Fibroblast of skin of right quadriceps (primary cell): ENCODE results near the gene SORCS1.

ENCODE experiments used
- DNase-seq: peaks from one replicate; pipeline ENCODE4 v3.0.0-alpha.2; 2013

The SORCS1 gene

DNA sequence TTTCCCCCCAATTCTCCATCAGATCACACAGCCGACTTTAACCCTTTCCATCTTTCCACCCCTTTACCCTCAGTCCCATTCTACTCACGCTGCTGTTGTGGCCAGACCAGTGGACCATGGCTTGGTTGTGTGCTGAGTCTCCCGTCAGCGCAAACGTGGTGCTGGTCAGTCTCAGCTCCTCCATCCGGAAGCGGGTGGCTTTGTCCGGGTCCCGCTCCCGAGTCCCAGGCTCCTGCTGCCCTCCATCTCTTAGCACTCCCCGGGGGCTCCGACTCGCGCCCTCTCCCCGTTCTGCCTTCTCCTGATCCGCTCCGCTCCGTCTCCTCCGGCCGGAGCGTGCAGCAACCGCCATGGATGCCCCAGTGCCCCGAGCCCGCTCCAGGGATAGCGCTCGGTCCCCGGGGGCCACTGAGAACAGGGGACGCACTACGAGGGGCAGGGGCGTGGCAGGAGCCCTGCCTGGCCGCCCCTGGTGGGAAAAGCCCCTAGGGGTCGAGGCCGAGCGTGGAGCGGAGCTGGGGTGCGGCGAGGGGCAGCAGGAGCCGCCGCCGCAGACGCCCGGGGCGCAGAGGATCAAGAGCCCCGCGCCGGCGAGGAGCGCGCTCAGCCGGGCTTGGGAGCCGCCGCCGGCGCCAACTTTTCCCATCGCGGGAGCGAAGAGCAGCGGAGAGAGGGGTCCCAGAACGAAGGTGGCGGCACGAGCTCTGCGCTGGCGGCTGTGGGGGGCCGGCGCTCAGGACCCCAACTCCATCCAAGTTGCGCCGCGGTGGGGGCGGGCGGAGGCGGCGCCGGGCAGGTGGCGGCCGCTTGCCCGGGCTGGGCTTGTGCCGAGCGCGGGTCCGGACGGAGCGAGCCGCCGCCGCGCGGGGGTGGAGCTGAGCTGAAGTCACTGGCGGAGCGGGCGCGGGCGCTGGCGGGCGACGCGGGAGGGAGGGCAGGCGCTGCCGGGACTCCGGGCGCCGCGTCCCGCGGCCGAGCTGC, at the start of gene SORCS1:
Gene SORCS1 (minus strand): TSS at position 826 of the 981 bp plus-strand sequence.
- DNase-seq, result no peak

DNA sequence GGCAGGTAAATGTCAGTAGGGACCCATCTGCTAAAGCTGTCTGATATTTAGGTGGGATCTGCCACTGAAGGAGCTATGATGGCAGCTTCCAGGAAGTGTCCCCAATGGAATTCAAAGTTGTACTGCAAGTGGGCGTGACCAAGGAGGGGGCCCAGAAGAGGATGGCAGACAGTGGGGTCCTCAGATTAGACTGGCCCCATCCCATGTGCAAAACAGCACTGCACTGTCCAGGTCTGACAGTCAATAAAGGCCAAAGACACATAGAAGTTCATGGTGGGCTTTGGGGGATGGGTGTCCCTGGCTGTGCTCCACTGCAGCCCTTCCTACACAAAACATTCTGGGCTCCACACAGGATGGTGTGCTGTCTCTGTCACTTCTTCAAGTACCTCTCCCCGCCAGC, 49.8 kb upstream of the SORCS1 start:
- DNase-seq, result no peak

DNA sequence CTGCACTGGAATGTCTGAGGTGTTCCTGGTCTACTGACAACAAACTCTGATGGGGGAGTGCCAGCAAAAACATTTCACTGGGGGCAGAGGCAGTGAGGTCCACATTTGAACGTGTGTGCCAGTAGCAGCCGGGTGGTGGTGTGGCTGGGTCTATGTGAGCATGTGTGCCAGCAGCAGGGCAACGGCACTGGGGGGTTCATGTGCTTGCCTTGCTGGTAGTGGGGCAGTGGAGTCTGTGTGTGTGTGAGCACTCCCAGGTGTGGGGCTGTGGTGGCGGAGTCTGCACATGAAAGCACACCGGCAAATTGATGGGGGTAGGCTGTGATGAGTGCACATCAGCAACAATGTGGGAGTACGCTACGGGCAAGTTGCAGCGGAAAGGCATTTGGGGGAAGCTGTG, 49.4 kb upstream of the SORCS1 start:
- no peak for DNase-seq

DNA sequence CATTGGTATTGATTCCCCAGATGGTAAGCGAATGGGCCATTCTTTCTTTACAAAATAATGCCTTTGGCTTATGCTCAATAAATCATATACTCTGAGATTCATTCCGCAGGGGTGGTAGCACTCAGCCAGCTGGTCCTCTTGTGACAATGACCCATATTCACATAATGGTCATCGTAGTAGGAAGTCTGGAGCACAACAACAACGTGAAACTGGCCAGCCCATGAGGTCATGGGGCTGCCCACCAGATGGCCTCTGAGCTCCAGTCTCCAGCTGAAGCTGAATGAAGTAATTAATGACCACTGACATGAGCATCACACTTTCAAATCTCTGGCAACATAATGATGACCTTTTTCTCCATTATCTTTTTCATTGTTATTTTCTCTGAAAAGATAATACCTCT, 42.3 kb upstream of the SORCS1 start:
- no peak for DNase-seq

DNA sequence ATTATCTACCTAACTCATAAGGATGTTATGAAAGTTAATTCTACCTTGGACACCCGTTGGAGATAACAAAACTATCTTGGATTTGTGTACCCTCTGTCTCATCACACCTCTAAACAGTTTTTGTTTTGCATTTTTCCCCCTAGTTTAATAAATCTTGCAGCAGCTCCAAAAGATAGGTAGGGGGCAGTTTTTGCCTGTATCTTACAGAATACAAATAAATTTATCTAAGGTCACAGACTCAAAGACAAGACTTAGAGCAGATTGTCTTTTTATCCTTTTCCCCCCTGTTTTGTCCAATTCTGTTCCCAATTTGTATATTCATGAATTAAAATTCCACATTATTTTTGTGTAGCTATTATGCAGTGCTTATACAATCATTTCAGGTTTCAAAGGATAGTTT, 5.0 kb upstream of the SORCS1 start:
- DNase-seq, result no peak

DNA sequence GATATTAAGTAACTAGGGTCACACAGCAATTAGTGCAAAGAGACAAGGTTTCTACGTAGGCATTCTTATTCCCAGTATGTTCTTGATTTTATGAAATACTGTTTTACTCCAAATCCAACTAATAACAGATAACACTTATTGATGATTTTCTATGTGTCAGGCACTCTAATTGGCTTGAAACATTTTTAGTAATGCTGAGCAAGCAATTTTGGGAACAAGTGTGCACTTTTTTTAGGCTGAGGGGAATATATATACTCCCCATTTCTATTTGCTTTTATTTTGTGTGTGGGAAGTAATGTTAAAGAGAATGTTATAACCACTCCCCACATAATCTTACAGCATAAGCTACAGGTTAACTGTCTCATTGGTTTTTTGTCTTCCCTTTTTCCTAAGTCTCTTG, 4.2 kb upstream of the SORCS1 start:
- no peak for DNase-seq

DNA sequence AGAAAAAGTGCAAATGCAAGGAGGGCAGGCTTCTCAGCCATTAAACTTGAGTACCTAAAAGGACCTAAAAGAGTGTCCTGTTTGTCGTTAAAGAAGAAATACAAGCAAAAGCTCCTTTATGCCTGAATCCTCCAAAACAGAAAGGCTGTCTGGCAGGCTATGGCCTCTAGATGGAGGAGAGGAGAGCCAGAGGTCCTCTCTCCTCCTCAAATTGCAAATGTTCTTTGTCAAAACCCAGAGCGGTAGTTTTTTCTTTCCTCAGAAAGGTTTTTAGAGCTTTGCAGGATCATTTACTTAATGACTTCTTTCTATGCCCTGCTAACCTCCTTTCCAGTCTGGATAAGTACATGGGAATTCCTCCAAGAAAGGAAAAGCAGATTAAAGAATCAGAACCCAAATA, 1.9 kb upstream of the SORCS1 start:
- no peak for DNase-seq

DNA sequence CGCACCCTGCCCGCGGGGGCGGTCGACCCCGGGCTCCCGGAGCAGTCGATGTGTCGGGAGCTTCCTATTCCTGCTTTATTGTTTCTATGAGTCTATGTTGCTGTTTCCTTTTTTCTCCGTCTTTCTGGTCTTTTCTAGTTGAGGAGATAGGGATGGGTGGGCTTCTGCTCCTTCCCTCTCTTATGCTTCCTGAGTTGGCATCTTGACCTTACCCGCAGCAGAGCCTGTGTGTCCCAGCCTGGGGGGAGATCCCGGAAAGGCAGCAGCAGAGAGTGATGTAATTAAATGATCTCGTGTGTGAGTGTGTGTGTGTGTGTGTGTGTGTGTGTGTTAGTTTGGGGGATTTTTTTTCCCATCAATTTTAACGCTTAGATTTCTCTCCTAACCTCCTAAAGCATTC, 486 bp upstream of the SORCS1 start:
- no peak for DNase-seq

DNA sequence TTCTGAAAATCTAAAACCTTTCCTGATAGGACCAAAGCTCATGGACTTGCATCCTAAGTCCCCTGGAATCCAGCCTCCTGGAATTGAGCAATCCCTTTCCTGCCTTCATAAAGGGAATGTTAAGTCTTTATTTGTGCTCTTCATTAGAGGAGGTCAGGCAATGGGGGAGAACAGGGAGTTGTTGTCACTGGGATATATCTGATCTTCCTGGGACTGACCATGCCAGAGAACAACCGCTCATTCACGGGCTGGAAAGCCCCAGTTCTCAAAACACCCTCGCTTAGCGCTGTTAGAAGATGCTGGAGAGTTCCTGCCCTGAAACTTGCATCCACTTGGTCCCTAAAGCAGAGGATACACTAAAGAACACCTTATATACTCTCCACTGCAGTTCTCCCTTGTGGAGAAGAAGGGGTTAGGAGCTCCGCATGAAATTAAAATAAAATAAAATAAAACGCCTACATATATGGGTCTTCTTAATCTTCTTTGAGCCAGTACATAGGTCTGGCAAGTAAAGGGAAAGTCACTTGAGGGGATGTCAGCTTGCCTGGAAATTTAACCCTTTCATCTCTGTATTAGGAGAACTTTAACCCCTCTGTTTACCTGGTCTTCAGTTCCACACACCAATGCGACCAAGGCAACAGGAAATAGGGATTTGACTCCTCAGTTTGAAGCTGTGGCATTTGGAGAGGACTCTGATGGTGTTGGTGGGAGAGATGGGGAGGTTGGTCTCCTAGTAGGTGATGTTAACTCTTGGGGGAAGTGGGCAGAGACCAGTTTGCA, 1.2 kb downstream of the SORCS1 start:
- DNase-seq, result no peak

DNA sequence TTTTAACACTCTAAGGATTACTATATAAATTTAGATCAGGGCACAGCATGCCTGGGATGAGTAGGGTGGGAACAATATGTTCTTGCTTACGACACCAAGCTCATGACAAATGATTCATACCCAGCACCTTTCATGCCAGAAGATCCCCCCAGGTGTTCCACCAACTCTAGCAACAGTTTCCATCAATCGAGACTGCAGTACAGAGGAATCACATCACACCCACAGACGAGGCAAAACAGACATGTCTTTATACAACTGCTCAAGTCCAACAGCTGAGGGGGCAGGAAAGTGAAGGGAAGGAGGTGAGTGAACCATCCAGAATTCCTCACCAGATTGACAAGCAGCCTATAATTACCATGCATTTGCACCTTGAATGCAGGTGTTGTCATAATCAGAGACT, 3.6 kb downstream of the SORCS1 start:
- DNase-seq, result no peak

DNA sequence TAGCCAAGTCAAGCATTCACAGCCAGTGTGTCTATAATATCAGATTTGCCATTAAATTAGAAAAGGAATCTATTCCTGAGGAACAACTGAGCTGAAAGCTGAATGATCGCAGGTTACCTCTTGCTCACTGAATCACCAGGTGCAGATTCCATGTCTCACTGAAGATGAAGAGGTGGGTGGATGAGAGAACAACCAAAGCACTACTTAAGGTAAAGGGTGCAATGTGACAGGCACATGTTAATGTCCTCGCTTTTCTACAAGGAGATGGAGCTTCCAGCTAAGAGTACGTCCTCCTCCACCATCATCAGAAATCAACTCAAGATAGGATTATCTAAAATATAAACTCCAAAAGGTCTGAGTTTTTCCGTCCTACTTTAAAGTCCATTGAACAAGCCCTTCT, 4.6 kb downstream of the SORCS1 start:
- DNase-seq, result no peak

DNA sequence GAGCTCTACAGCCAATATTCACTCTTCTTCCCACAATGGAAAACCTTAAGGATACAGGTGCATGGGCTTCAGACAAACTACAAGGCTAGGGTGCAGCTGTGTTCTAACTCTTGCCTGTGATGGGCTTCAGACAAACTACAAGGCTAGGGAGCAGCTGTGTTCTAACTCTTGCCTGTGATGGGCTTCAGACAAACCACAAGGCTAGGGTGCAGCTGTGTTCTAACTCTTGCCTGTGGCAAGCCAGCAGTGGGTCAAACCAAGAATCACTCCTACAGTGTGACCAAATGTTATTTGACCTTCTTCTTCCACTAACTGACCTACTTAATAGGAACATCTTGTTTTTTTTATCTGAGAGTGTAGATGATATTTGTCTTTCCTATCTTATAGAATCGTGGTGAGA, 7.4 kb downstream of the SORCS1 start:
- no peak for DNase-seq

DNA sequence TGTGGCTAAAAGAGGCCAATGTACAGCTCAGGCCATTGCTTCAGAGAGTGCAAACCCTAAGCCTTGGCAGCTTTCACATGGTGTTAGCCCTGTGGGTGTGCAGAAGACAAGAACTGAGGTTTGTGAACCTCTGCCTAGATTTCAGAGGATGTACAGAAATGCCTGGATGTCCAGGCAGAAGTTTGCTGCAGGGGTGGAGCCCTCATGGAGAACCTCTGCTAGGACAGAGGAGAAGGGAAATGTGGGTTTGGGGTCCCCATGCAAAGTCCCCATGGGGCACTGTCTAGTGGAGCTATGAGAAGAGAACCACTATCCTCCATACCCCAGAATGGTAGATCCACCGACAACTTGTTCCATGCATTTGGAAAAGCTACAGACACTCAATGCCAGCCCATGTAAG, 12.4 kb downstream of the SORCS1 start:
- DNase-seq, result no peak

DNA sequence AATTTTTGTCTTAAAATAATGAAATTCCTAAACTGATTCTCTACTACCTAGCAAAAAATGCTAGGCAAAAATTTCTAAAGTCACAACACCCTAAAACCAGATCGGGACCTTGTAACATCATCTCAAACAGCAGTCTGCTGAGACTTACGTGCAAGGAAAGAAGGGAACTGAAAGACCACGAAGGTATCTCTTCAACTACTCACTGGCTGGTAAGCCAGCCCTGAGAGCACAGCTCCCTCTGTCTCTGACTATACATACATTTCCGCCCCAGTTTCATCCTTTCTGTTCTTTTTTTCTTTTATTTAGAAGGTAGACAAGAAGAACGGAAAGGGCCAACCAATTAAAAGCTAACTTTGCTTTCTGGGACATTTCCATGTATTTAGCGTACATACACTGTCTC, 15.6 kb downstream of the SORCS1 start:
- no peak for DNase-seq

DNA sequence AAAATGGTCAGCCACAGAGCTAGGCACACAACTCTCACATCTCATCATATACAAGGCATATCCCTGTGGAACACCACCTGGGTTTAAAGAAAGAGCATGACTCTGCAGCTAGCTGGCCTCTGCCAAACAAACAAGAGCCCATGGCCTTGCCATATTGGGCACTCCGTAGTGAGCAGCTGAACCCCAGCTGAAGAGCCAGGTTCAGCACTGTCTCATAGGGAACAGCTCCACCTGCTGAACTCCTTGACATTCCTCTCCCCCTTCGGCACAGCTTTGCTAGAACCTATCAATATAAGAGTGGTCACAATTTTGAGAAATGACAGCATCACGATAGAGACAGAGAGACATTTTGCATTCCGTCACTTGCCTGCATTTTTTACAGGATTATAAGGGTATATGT, 20.0 kb downstream of the SORCS1 start:
- DNase-seq, result no peak

DNA sequence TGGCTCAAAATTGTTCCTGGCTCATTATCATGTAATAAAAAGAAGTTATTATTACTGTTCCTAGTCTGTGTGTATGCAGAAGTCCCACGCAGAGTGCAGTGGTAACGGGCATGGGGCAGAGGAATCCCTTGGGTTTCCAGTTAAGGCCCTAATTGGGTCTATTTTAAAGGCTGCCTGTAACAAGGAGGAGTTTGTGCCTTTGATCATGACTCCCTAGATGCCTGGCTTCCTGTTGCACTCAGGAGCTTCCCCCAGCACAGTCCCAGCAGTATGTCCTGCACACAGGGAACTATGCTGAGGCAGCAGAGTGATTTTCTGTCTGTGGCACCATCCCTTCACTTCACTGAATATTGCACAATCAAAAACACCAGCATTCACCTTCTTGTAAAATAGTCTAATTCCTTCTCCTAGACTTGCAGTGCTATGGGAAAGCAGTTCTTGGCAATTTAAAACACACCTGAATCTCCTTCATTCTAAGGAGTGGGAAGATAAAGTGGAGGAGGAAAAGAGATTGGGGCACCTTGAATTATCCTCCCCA, 22.9 kb downstream of the SORCS1 start:
- no peak for DNase-seq

DNA sequence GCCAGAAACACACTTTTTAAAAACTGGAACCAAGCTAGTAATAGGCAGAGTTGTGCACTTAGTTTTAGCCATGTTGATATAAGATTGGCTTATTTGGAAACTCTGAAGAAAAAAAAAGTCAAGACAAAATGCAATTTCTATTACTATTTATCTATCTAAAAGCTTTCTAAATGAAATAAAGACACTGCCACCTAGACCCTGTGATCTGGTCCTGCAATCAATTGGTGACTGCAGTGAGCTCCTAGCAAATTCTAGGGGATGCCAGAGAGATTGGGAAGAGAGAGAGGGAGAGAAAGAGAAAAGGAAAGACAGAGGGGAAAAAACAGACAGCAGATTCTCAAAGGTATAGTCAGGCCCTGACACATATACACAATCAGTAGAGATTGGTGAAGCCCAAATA, 25.3 kb downstream of the SORCS1 start:
- no peak for DNase-seq

DNA sequence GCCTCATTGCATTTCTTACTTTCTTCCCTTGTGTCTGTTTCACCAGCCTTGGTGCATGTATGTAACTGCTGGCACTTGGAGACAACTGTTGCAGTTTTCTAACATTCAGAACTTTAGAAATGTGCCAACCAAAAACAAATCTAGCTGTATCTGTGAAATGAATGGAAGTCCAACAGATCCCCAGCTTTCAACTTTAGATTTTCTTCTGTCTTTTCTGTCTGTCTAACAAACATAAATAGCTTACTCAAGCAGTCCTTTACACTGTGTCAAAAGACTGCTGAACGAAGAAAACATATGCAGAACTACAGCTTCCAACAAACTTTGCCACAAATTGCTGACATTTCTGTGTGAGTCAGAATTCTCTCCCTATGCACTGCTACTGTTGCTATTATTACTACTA, 30.9 kb downstream of the SORCS1 start:
- no peak for DNase-seq

DNA sequence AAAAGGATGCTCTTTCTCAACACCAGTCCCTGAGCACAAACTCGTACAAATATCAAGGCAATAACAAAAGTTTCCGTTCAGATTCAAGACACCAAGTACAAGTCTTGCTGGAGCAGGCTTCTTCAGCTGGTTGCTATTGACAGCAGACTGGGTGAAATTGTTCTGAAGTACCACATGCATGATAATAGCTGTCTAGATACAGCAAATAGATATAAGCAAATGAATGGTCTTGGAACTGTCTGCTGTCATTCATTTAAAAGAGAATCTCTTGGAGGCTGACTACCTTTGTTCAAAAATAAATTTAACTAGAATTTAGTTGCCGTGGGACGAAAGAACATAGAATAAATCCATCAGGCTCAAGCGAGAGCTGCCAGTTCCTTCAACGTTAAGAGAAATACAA, 35.5 kb downstream of the SORCS1 start:
- DNase-seq, result no peak

DNA sequence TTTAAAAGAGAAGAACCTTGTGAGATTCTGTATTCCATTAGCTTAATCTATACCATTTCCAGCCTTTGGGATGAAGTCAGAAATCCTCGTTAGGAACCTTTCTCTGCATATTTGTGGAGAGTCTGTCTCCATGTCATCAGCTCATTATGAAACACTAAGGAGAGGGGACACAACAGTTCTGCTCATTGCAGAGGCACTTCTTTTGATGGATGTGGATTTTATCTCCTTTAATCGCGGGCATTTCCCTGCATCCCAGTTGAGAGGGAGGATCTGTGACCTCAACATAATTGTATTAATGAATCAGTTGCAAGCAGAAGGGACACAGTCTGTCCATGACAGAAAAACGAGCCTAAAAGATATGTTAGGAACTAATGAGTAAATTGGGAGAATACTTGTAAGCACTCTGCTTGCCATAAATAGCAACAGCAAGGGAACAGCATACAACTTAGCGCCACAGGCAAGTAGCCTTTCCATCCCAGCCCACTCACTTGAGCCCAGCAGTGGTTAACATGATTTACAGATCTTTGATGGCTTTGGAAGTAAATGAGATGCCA, 37.9 kb downstream of the SORCS1 start:
- no peak for DNase-seq

DNA sequence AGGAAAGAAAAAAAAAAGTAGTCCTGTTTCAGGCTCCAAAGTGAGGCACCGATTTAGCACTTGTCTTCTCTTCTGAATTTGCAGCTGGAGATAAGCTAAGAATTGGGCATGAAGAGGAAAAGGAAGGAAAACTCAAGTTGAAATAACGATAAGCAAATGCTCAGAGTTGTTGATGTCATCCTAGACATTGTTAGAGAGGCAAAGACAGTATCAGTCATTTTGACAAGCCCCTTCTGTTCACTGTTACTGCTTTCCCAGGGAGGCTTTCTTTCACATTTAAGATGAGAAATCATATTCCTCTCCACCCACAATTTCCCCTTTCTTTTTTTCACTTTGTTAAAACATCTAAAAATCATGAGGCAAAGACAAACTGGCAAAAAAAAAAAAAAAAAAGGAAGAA, 41.8 kb downstream of the SORCS1 start:
- no peak for DNase-seq

DNA sequence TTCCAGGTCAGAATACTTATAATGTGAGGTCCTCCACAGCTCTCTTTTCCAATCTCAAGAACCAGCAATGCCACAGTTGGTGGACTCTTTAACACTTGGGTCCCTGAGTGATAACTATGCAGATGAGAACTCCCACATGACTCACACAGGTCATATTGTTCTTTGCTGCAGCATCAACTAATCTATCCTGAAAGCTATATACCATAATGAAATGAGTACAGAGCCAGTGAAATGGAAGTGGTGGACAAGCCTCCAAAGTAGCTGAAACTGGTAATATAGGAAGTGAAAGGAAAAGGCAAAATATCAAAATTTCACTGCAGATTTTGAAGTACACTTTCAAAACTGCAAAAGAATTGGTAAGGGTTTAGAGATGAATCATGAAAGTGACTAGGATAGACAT, 45.6 kb downstream of the SORCS1 start:
- no peak for DNase-seq

DNA sequence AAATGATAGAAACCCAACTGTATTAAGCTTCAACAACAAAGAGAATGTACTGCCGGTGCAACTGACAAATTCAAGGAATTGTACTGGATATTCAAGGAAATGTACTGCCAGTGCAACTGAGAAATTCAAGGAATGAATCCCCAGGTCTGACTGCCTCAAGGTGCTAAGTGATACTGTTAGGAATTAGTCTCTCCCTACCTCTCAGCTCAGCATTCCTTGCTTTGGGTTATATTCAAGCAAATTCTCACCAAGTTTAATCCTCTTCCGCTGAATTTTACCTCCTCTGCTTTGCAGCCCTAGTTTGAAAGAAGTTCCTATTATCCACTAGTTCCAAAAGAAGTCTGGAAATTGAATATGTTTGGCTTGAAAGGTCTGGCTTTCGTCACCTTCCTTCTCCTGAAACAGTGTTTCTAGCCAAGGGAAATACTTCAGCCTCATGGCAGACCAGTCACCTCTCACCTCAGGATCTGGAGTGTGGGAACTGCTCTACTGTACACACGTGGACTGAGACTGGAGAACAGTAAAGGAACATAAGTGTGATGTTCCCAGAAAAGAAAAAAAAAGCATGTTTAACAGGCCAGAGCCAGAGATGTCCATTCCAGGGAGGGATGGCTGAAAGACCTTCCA, 60.4 kb downstream of the SORCS1 start:
- no peak for DNase-seq
